Kidney (tissue), 14 donors: Measurements from ENCODE around the gene ARHGEF10L. TPM values are rescaled to one million over a fixed set of nuclear protein-coding genes. Genes with fewer than 3 reads are reported as not detected.

Experiments
- DNase-seq, 5 donors: peaks; one replicate each; pipeline ENCODE4 v3.0.0-alpha.2; 2013 to 2020
- FAIRE-seq: peaks from 2 replicates; lab custom pipeline; 2012; peaks lifted over from hg19 to GRCh38; lab: Jason Lieb, UNC
- H3K27ac ChIP-seq, 2 donors: one replicate each; pipeline ENCODE4 v1.7.0; 2013; ENCODE audit warnings: low read depth in 2 of 2, low read length in 2 of 2, inconsistent platforms in 1 of 2
- H3K27me3 ChIP-seq: one replicate; pipeline ENCODE4 v1.7.1; 2013; ENCODE audit warnings: low read length, inconsistent platforms; ENCODE audit not compliant: control insufficient read depth, insufficient read depth
- H3K36me3 ChIP-seq, 3 donors: one replicate each; pipeline versions ENCODE4 v1.7.0 to v1.7.1; 2013; ENCODE audit warnings: low read length in 3 of 3, control low read depth in 1 of 3, inconsistent platforms in 1 of 3; ENCODE audit not compliant: insufficient read depth in 3 of 3, control insufficient read depth in 2 of 3
- H3K4me1 ChIP-seq, 3 donors: one replicate each; pipeline versions ENCODE4 v1.7.0 to v1.7.1; 2013; ENCODE audit warnings: low read length in 3 of 3, inconsistent platforms in 1 of 3, low read depth in 1 of 3; ENCODE audit not compliant: control insufficient read depth in 2 of 3, insufficient read depth in 2 of 3
- H3K4me3 ChIP-seq, 3 donors: one replicate each; pipeline versions ENCODE4 v1.7.0 to v1.8.1; 2013; ENCODE audit warnings: low read length in 3 of 3, control low read depth in 1 of 3, inconsistent platforms in 1 of 3
- H3K9ac ChIP-seq, 3 donors: one replicate each; pipeline versions ENCODE4 v1.7.0 to v1.7.1; 2013; ENCODE audit warnings: low read length in 3 of 3, control low read depth in 1 of 3, inconsistent platforms in 1 of 3
- H3K9me3 ChIP-seq, 3 donors: one replicate each; pipeline versions ENCODE4 v1.7.0 to v1.7.1; 2013; ENCODE audit warnings: low read length in 3 of 3, control low read depth in 1 of 3, inconsistent platforms in 1 of 3; ENCODE audit not compliant: control insufficient read depth in 2 of 3, insufficient read depth in 1 of 3
- intact Hi-C: fragments of 100-400 bp; cut with DNase I; formaldehyde crosslinking; loops from one replicate; pipeline ENCODE4 v1.11.1; 2022
- polyA plus RNA-seq: library from polyadenylated mRNA; stranded (reverse); fragments of 350-450 nt; fragmentation: Illumina TruSeq; extraction: RNeasy Lipid Tissue Mini Kit (QIAGEN cat#74804); gene quantifications from one replicate; pipeline ENCODE4 v1.2.3, GENCODE V29; 2014; ENCODE audit warnings: low read depth, low replicate concordance; ENCODE audit not compliant: insufficient read depth
- total RNA-seq: library from RNA; stranded (reverse); fragmentation: NEBNext Ultra II Directional; extraction: Animal tissue kit (Norgen Biotek cat#: 25700); gene quantifications from one replicate; pipeline ENCODE4 v1.2.1, GENCODE V29; 2021
- TF ChIP-seq, protein P1 (sequence below): IDR thresholded peaks from 3 replicates; pipeline ENCODE4 v1.5.1; 2012; ENCODE audit warnings: mild to moderate bottlenecking, moderate library complexity, borderline replicate concordance; ENCODE audit not compliant: insufficient read depth; ENCODE audit errors: extremely low read depth
- donor health status: control.
- donor health status: control.
- donor health status: control.
- donor health status: control.
- donor health status: control.
- donor health status: DM: yes; HTN: yes; CAD: no.
- donor health status: Normal renal cell carcinoma (clear cell type).

Gene ARHGEF10L
- total and polyA plus RNA-seq, 2 donors from 2014 or later, result 40.8 to 91.9 TPM

GRCh38 chr1:17538010-17538409 is 1.5 kb upstream of the ARHGEF10L start:
- peak in 1 of 5 donors; percentile 49 for DNase-seq
- no peaks in the 10 kb centered on the region for H3K27me3 ChIP-seq
- peak overlapping the region; percentile 35 to 80 for H3K27ac ChIP-seq
- no peaks in the 10 kb centered on the region for H3K36me3 ChIP-seq
- H3K4me3 ChIP-seq, result no peak overlapping the region
- TF ChIP-seq, protein P1, sequence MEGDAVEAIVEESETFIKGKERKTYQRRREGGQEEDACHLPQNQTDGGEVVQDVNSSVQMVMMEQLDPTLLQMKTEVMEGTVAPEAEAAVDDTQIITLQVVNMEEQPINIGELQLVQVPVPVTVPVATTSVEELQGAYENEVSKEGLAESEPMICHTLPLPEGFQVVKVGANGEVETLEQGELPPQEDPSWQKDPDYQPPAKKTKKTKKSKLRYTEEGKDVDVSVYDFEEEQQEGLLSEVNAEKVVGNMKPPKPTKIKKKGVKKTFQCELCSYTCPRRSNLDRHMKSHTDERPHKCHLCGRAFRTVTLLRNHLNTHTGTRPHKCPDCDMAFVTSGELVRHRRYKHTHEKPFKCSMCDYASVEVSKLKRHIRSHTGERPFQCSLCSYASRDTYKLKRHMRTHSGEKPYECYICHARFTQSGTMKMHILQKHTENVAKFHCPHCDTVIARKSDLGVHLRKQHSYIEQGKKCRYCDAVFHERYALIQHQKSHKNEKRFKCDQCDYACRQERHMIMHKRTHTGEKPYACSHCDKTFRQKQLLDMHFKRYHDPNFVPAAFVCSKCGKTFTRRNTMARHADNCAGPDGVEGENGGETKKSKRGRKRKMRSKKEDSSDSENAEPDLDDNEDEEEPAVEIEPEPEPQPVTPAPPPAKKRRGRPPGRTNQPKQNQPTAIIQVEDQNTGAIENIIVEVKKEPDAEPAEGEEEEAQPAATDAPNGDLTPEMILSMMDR, result no peak
- H3K9me3 ChIP-seq, result no peaks in the 10 kb centered on the region
- H3K9ac ChIP-seq, result no peak overlapping the region
- peaks cover 0 to 18% (median 10%) of the 10 kb centered on the region in 3 donors for H3K4me1 ChIP-seq
- FAIRE-seq, result no peak
- intact Hi-C loops, result no loop called here

DNA sequence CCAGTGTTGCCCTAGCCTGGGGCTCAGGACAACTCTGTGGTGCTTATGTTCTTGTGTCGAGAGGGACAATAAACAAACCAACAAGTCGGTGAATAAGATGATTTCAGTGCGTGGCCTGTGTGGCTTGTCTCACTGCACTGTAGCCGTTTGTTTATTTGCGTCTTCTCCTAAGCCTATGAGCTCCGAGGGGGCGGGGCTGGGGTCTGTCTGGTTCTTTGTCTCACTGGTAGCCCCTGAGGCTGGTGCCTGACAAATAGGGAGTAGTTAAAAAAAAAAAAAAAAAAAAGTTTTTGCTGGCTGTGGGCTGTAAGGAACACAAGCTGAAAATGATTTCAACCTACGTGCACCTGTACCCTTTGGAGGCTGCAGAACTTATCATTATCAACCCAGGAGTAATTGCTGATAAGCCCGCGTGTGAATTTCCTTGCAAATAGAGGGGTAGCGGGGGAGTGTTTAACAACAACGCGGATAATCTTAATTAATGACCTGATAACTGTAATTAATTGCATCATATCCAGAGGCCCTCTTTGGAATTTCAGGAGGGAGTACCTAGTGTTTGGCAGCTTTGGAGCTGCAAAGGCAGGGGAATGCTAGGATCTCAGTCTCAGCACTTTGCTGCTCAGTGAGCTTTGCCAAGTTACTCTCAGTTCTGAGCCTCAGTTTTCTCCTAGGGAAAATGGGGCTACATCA is 925 bp upstream of the ARHGEF10L start:
- intact Hi-C loops, result no loop called here
- peak; percentile 51 to 95 (median 93) for DNase-seq
- FAIRE-seq, result no peak
- Histone ChIP-seq H3K27ac (peak overlapping the region; percentile 67 to 80), H3K9me3 (no peaks in the 10 kb centered on the region), H3K36me3 (no peaks in the 10 kb centered on the region), H3K9ac (peak overlapping the region in 1 of 3 donors; percentile 51), H3K4me1 (peaks cover 0 to 18% (median 10%) of the 10 kb centered on the region in 3 donors), H3K27me3 (no peaks in the 10 kb centered on the region), H3K4me3 (peak overlapping the region in 1 of 3 donors; percentile 25)
- TF ChIP-seq, protein P1, result no peak

DNA sequence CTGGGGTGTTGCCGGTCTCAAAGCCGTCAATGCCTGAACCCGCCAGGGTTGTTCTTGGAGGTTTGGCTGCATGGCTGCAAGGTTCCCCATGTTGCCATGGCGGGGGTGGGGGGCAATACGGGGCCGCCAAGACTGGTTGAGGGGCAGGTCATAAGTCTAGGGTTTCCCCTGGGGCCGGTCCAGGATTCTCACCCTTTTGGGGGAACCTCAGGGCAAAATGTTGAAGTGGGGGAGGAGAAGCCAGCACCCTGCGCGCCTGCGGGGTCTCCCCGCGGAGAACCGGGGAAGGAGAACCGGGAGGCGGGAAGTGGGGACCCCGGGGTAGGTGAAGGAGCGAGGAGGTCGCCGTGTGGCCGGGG is 401 bp upstream of the ARHGEF10L start:
- DNase-seq, result peak in 2 of 5 donors; percentile 70
- no peak for FAIRE-seq
- H3K4me3 ChIP-seq, result peak overlapping the region in 1 of 3 donors; percentile 25
- peak overlapping the region in 1 of 3 donors; percentile 51 for H3K9ac ChIP-seq
- TF ChIP-seq, protein P1, result no peak
- H3K4me1 ChIP-seq, result peaks cover 0 to 18% (median 10%) of the 10 kb centered on the region in 3 donors
- no peaks in the 10 kb centered on the region for H3K36me3 ChIP-seq
- peak overlapping the region; percentile 67 to 78 for H3K27ac ChIP-seq
- no peaks in the 10 kb centered on the region for H3K27me3 ChIP-seq
- H3K9me3 ChIP-seq, result no peaks in the 10 kb centered on the region
- intact Hi-C loops, result no loop called here
